GM18505 (cell line): ENCODE measurements around the gene DTX1.

Source experiments
- ATAC-seq: cut with Tn5 transposase; IDR thresholded peaks from one replicate; pipeline ENCODE4 v1.9.1; 2021; ENCODE audit not compliant: unreplicated experiment
- POLR2A ChIP-seq: IDR thresholded peaks from 4 replicates; pipeline ENCODE4 v1.6.1; 2011; ENCODE audit warnings: borderline replicate concordance; ENCODE audit not compliant: insufficient read depth, insufficient read length; ENCODE audit errors: extremely low read depth

The DTX1 gene

GRCh38 chr12:113129664-113130456, 73.3 kb downstream of the DTX1 start:
- no peak for TF ChIP-seq POLR2A
- no peak for ATAC-seq

GRCh38 chr12:113130457-113131135, 74.1 kb downstream of the DTX1 start:
- no peak for ATAC-seq

GRCh38 chr12:113131556-113131955, 75.0 kb downstream of the DTX1 start:
- no peak for ATAC-seq
- no peak for TF ChIP-seq POLR2A

More at GRCh38 chr12:113130457-113131135, 74.1 kb downstream of the DTX1 start:
- no peak for TF ChIP-seq POLR2A

GRCh38 chr12:113133036-113133435, 76.5 kb downstream of the DTX1 start:
- TF ChIP-seq POLR2A, result no peak
- ATAC-seq, result no peak

GRCh38 chr12:113133666-113134065, 77.1 kb downstream of the DTX1 start:
- ATAC-seq, result no peak
- no peak for TF ChIP-seq POLR2A

GRCh38 chr12:113134071-113134470, 77.5 kb downstream of the DTX1 start:
- TF ChIP-seq POLR2A, result no peak
- ATAC-seq, result no peak

- no peak for ATAC-seq
- no peak for TF ChIP-seq POLR2A
Measured at GRCh38 chr12:113134521-113134951, 78.0 kb downstream of the DTX1 start.

- no peak for ATAC-seq
- no peak for TF ChIP-seq POLR2A
Measured at GRCh38 chr12:113135178-113136127, 78.9 kb downstream of the DTX1 start, which contains the start of gene RASAL1. Gene RASAL1, minus strand, starts transcription at chr12:113135761. Its CDS starts 299 bp downstream, at chr12:113135462.

GRCh38 chr12:113136128-113136989, 79.8 kb downstream of the DTX1 start:
- ATAC-seq, result no peak
- no peak for TF ChIP-seq POLR2A

GRCh38 chr12:113136990-113137511, 80.5 kb downstream of the DTX1 start:
- ATAC-seq, result no peak
- TF ChIP-seq POLR2A, result no peak

- ATAC-seq, result no peak
- no peak for TF ChIP-seq POLR2A
Measured at GRCh38 chr12:113137861-113138783, 81.6 kb downstream of the DTX1 start.
